NCI-H2081 treated with DMSO at 0.1 percent for 48 hours (cell line): ENCODE data around the gene HMCN2.

Experiments used
- DNase-seq: peaks from one replicate; lab custom pipeline; 2025; lab: John Stamatoyannopoulos, UW

The HMCN2 gene

GRCh38 chr9:130414910-130415746 lies 149.6 kb downstream of the HMCN2 start:
- DNase-seq = no peak

- DNase-seq = no peak
Measured at GRCh38 chr9:130417602-130418001, 152.0 kb downstream of the HMCN2 start.

- no peak for DNase-seq
Measured at GRCh38 chr9:130418776-130419175, 153.2 kb downstream of the HMCN2 start.

- no peak for DNase-seq
Measured at GRCh38 chr9:130419521-130420035, 154.0 kb downstream of the HMCN2 start.

GRCh38 chr9:130421154-130421801 lies 155.7 kb downstream of the HMCN2 start:
- no peak for DNase-seq

- no peak for DNase-seq
Measured at GRCh38 chr9:130421802-130422276, 156.3 kb downstream of the HMCN2 start.

GRCh38 chr9:130422546-130422945 lies 157.0 kb downstream of the HMCN2 start:
- no peak for DNase-seq

GRCh38 chr9:130423272-130423671 lies 157.7 kb downstream of the HMCN2 start:
- no peak for DNase-seq

GRCh38 chr9:130424595-130425454 lies 159.3 kb downstream of the HMCN2 start:
- no peak for DNase-seq

GRCh38 chr9:130425741-130426466 lies 160.3 kb downstream of the HMCN2 start:
- no peak for DNase-seq

GRCh38 chr9:130426467-130426773 lies 160.9 kb downstream of the HMCN2 start:
- DNase-seq = no peak

GRCh38 chr9:130426883-130427282 lies 161.3 kb downstream of the HMCN2 start:
- DNase-seq = no peak

GRCh38 chr9:130427326-130427725 lies 161.8 kb downstream of the HMCN2 start:
- DNase-seq = no peak

- DNase-seq = no peak
Measured at GRCh38 chr9:130428086-130428665, 162.6 kb downstream of the HMCN2 start.

- no peak for DNase-seq
Measured at GRCh38 chr9:130429381-130429780, 163.8 kb downstream of the HMCN2 start.

GRCh38 chr9:130429831-130430230 lies 164.3 kb downstream of the HMCN2 start:
- DNase-seq = no peak

- DNase-seq = no peak
Measured at GRCh38 chr9:130430232-130430631, 164.7 kb downstream of the HMCN2 start.

GRCh38 chr9:130430734-130431535 lies 165.4 kb downstream of the HMCN2 start:
- DNase-seq = no peak

- DNase-seq = no peak
Measured at GRCh38 chr9:130431536-130432303, 166.2 kb downstream of the HMCN2 start.

- DNase-seq = no peak
Measured at GRCh38 chr9:130432362-130432761, 166.8 kb downstream of the HMCN2 start.
